ENCODE measurements around the gene SMCO2.

DNA sequence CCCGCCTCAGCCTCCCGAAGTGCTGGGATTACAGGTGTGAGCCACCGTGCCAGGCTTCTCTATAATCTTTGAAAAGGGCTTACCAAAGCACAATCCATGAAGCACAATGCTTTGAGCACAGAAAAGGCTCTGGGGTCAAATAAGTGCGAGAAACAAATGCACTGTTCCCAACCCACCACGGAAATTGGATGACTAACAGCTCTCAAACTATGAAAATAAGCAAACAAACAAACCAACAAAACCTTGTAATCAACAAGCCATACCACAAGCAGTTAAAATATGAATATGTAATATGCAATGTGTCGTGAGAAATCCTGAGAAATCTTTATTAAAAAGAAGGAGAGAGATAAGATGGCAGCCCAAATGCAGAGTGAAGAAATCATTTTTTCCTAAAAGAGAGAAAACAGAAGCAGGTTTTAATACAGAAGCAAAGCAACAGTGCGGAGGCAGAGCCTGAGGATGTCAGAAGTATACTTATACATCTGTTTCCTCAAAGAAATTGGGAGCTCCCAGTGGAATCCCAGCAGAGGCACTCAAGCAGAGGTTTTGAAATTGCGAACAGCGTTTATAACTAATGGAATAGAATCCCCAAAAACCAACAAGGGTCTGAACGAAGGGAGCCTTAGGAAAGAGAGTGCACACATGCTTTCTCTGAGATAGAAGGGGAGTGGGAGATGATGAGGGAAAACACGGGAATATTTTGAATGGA is 17.1 kb downstream of the SMCO2 start:
- TF ChIP-seq POLR2A (IDR thresholded peaks at IDR 0.05; ENCODE audit: low read length), result no peak
- TF ChIP-seq GATA1 (IDR thresholded peaks at IDR 0.05; ENCODE audit: low read depth, low read length), result no peak
